GM20000 (cell line): ENCODE measurements around the gene RC3H2.

ENCODE experiments used
- DNase-seq: peaks from one replicate; pipeline ENCODE4 v3.0.0; 2012; ENCODE audit warnings: low spot score
- CTCF ChIP-seq: IDR thresholded peaks from 2 replicates; pipeline ENCODE4 v1.5.1; 2012; ENCODE audit warnings: mild to moderate bottlenecking, control low read depth; ENCODE audit errors: extremely low read depth, missing control alignments

The RC3H2 gene

GRCh38 chr9:122944960-122945888, 40.1 kb upstream of the RC3H2 start:
- DNase-seq = no peak
- TF ChIP-seq CTCF = no peak

GRCh38 chr9:122941582-122942234, 36.5 kb upstream of the RC3H2 start:
- peak; percentile 10 for DNase-seq
- no peak for TF ChIP-seq CTCF

- TF ChIP-seq CTCF = no peak
- DNase-seq = peak; percentile 97
These were observed 35.8 kb upstream of the RC3H2 start, which contains the start of gene RABGAP1 for GRCh38 chr9:122940749-122941581. RABGAP1 (plus strand) TSS chr9:122941020; CDS start chr9:122957060, 16,040 bp downstream.

- DNase-seq = no peak
- TF ChIP-seq CTCF = no peak
These were observed 35.2 kb upstream of the RC3H2 start for GRCh38 chr9:122940454-122940748.

- DNase-seq = no peak
- no peak for TF ChIP-seq CTCF
These were observed 34.4 kb upstream of the RC3H2 start for GRCh38 chr9:122939601-122940000.

- no peak for TF ChIP-seq CTCF
- no peak for DNase-seq
These were observed 31.7 kb upstream of the RC3H2 start for GRCh38 chr9:122936883-122937282.
